Fibroblast of villous mesenchyme (primary cell): ENCODE data around the gene PADI2. TPM values are rescaled to one million over a fixed set of nuclear protein-coding genes. Genes with fewer than 3 reads are reported as not detected.

ENCODE experiments used
- DNase-seq: peaks from one replicate; pipeline ENCODE4 v3.0.0-alpha.2; 2010; ENCODE audit warnings: low read depth
- H3K4me3 ChIP-seq: 2 replicates; pipeline ENCODE4 v1.5.1; 2011; ENCODE audit warnings: low read depth, mild to moderate bottlenecking, low read length
- CTCF ChIP-seq: IDR thresholded peaks from 2 replicates; pipeline ENCODE4 v1.5.1; 2012; ENCODE audit warnings: low read depth, mild to moderate bottlenecking, low read length; ENCODE audit not compliant: insufficient read depth
- total RNA-seq: library from RNA; depleted of rRNA; stranded (reverse); fragments of >200 nt; gene quantifications from 2 replicates; pipeline ENCODE4 v1.2.3, GENCODE V29; 2012

The PADI2 gene
- total RNA-seq = under 0.01 and 0.43 TPM in 2 replicates

DNA sequence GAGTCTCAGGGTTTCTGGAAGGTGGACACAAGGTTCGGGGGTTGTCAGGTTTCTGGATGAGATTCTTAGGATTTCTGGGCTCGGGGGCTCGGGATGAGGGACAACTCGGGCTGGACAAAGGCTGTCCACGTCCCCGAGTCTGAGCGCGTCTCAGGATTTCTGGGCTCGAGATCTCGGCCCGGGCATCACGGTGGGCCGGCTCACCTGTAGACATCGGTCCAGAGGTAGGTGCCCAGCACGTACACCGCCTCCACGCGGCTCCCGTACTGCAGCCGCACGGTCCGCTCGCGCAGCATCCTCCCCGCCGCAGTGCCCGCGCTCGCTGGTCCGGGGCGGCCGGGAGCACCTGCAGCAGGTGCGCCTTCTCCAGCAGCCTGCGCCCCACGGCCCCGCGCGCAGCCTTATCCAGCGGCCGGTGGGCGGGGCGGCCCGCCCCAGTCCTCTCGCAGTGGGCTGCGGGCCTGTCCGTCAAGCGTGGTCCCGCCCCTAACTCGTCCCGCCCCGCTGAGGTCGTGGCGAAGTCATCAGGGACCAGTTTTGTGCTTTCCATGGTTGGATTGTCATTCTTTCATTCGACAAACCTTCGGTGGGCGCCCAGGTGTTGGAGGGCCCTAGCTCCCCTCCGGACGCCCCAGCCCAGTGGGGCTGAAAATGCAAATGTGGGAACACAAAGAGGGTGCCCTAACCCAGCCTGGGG, at the start of gene PADI2:
Gene PADI2, minus strand, starts transcription at position 376 of the 697 bp plus-strand sequence. Its CDS starts 80 bp downstream, at position 296.
- no peak for TF ChIP-seq CTCF

DNA sequence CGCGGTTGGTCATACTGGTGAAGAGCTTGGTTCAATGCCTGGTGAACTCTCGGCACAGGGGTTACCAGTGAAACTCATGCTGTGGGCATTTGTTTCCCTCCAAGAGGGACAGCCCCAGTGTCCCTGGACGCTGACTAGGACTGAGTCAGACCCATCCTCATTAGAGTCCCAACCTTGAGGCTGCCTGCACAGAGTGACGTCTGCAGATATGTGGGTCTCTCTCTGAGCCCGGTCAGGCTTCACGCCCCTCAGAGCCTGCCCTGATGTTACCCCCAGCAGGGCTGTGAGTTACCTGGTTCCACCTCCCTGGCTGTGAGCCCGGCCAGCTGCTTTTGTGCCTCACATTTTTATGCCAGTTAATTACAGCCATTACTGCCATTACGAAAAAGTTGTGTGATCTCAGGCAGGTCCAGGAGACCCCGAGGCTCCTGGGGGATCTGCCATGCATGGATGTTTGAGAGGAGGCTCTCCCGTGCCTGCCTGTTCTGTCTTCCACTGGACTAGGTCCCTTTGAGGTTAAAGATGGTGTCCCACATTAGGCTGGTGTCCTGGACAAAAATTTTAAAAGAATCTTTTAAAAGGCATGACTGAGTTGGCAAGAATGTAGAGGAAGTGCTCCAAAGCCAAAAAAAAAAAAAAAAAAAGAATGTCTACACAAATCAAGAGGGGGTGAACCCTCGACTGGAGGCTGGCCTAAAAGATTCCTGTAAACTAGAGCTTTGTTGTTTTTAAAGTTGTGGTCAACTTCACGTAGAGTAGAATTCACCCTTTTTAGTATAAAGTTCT, 49.0 kb upstream of the PADI2 start:
- DNase-seq = peak; percentile 78
- TF ChIP-seq CTCF = no peak
- no peak overlapping the region for H3K4me3 ChIP-seq

More for the DNA sequence above, at the start of gene PADI2:
- peak within 1 kb of the TSS; percentile 10 for H3K4me3 ChIP-seq
- DNase-seq = peak; percentile 29

DNA sequence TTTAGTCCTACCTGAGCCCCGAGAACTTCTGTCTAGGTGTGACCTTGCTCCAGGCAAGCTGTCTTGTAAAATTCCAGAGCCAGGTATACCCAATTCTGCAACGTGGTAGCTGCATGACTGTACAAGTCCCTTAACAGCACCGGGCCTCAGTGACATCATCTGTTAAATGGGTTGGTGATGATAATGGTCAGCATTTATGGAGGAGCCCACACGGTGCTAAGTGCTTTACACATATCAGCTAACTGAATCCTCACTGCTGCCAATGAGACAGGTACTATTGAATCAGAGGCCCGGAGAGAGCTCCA, 48.5 kb upstream of the PADI2 start:
- no peak for DNase-seq
- TF ChIP-seq CTCF = no peak
- H3K4me3 ChIP-seq = no peak overlapping the region

- no peak overlapping the region for H3K4me3 ChIP-seq
- TF ChIP-seq CTCF = no peak
- peak; percentile 18 for DNase-seq
Measured at GRCh38 chr1:17167041-17167785, 48.0 kb upstream of the PADI2 start.

- DNase-seq = no peak
- no peak overlapping the region for H3K4me3 ChIP-seq
- TF ChIP-seq CTCF = no peak
Measured at GRCh38 chr1:17165823-17166222, 46.6 kb upstream of the PADI2 start.

DNA sequence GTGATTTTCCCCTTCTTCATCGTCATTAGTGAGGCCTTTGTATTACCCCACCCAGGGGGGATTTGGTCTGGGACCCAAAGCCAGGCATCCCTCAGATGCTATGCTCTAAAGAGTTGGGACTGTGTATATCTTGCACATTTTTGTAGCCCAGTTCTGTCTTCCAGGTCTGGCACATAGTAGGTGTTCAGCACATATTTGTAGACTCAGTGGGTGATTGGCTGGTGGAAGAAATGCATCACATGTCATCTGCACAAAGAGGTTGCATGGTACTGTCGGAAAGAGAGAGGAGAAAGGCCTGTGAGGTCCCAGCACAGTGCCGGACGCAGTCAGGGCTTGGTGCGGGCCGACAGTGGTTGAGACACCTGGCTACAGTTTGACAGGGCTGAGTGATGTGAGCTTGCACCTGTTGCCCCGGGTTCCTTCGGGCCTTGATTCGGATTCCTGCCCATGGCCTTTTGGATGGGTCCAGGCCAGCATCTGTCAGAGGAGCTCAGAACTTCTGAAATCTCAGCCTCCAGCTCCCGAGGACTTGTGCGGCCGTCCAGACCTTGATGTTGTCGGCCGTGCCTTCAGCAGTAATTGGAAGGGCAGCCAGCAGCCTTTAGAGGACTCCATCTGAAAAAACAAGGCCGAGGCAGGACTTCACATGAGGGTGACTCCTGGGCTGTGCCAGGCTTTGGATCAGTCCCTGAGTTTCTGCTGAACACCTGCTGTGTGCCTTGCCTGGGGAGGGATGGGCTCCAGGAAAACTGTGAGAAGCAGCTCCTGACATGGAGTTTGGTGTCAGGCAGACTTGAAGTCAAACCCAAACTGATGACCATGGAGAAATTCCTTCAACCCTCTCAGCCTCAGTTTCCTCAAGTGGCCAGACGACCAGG, 44.8 kb upstream of the PADI2 start:
- DNase-seq = no peak
- no peak overlapping the region for H3K4me3 ChIP-seq
- no peak for TF ChIP-seq CTCF
